Loucy (cell line): ENCODE results near the gene MYCBP2.

Source experiments
- CTCF ChIP-seq: fragments of 200-600 bp; sonication (generic); conservative IDR thresholded peaks from 2 replicates; pipeline ENCODE4 v1.5.1; 2014; ENCODE audit warnings: mild to moderate bottlenecking, antibody characterized with exemption, low read length
- EZH2phosphoT487 ChIP-seq: fragments of 200-600 bp; IDR thresholded peaks from 2 replicates; pipeline ENCODE4 v1.6.1; 2018; ENCODE audit warnings: antibody characterized with exemption, mild to moderate bottlenecking, moderate library complexity, borderline replicate concordance

DNA sequence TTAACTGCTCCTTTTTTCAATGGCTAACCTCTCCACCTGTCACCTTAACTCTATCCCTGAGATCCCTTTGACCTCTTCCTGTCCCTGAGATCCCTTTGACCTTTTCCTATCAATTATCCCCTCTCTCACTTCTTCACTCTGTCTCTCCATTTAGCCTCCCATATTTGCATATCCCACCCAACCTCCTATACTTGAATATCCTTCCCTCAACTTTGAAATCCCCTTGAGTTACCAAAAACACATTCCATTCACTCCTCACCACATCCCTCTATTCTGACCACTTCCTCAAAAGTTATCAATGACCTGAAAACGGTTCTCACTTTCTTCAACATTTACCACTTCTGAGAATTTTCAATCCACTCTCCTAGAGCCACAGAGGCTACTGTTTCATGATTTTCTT is 3.0 kb downstream of the MYCBP2 start:
- TF ChIP-seq CTCF (no peak), EZH2phosphoT487 (no peak)
